ENCODE data around the gene UPP2. TPM values are rescaled to one million over a fixed set of nuclear protein-coding genes. Genes with fewer than 3 reads are reported as not detected.

Gene UPP2
- total RNA-seq (2021; ENCODE audit: unreplicated experiment), result not detected
- polyA plus RNA-seq (2012; ENCODE audit: insufficient read length), result not detected
- percentile 15 among the genes with signal in this experiment for Bru-seq, nascent RNA
- BruChase-seq, experiment 1, labeled RNA remaining after a 2-hour chase, result percentile 23 among the genes with signal in this experiment
- percentile 19 among the genes with signal in this experiment for BruChase-seq, experiment 2, labeled RNA remaining after a 6-hour chase
- long read RNA-seq, result 0 reads

DNA sequence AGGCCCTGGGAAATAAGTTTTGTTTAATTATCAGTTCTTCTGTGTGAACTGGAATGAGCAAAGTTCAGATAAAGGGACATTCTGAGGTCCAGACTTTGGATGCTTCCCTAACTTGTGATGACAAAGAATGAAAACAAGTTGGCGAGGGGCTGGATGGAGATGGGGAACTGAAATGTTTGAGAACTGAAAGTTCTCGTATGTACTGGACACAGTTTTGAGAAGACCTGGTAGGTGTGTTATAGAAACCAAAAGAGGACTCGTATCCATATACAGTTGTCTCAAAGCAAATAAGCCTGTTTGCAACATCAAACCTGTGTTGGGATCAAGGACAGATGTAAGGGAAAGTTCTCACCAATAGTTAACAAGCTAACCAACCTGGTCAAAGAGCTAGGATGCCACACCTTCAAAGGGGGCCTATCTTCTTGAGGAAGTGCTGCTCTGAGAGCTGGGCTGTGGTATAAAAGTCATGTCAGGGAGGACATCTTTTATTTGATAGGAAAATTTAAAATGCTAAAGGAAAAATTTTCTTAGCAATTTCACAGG, at the start of gene UPP2:
Gene UPP2 (plus strand): TSS at position 493 of the 543 bp plus-strand sequence. CDS start 188 bp downstream, outside the sequence.
- no peak within 1 kb of the TSS for H3K27ac ChIP-seq (ENCODE audit: low read length)
- peaks cover 4% of the 10 kb centered on the region; the same call in 1 of the 2 replicates for H3K27me3 ChIP-seq (ENCODE audit: control insufficient read depth, insufficient read depth, low read length)
- in situ Hi-C loops (cut with HindIII; ENCODE audit: low pct_unique_long_range_greater_than_20kb, low sequenced_read_pairs) (no loop called here), intact Hi-C loops (cut with micrococcal nuclease; ENCODE audit: unreplicated experiment) (no loop called here)
- no peaks in the 10 kb centered on the region for H3K4me1 ChIP-seq (ENCODE audit: control insufficient read depth, insufficient read depth, low read length)
- TF ChIP-seq CTCF (IDR thresholded peaks at IDR 0.05) (no peak), POLR2AphosphoS5 (IDR thresholded peaks at IDR 0.05; ENCODE audit: low read depth, low read length) (no peak), SIN3A (IDR thresholded peaks at IDR 0.05; ENCODE audit: borderline replicate concordance, insufficient read depth, low read depth, low read length) (no peak), TCF7L2 (IDR thresholded peaks at IDR 0.05; ENCODE audit: low read depth, low read length) (no peak), REST (IDR thresholded peaks at IDR 0.05; ENCODE audit: insufficient read depth in 1 of 2, low read depth in 2 of 2, low read length in 1 of 2) (no peak)
- DNase-seq (ENCODE audit: low read depth, low spot score) (no peak), ATAC-seq (no peak)
- ChIA-PET POLR2A (no interaction called here), CTCF (no interaction called here)
- BruUV-seq (replicated peaks), result no TSS peak
- no peaks in the 10 kb centered on the region for H3K36me3 ChIP-seq (ENCODE audit: control insufficient read depth, insufficient read depth, low read length)
- no peaks in the 10 kb centered on the region for H3K9me3 ChIP-seq (ENCODE audit: control insufficient read depth, insufficient read depth, low read depth, low read length)
- H3K4me3 ChIP-seq (ENCODE audit: low read depth in 2 of 2, low read length in 2 of 2), result no peak within 1 kb of the TSS

- Histone ChIP-seq H3K27ac (ENCODE audit: low read length) (no peak overlapping the region), H3K4me3 (ENCODE audit: low read depth in 2 of 2, low read length in 2 of 2) (no peak overlapping the region), H3K4me1 (ENCODE audit: control insufficient read depth, insufficient read depth, low read length) (no peaks in the 10 kb centered on the region), H3K9me3 (ENCODE audit: control insufficient read depth, insufficient read depth, low read depth, low read length) (no peaks in the 10 kb centered on the region), H3K27me3 (ENCODE audit: control insufficient read depth, insufficient read depth, low read length) (no peaks in the 10 kb centered on the region), H3K36me3 (ENCODE audit: control insufficient read depth, insufficient read depth, low read length) (no peaks in the 10 kb centered on the region; the same call in 1 of the 2 replicates)
- BruUV-seq (replicated peaks), result no TSS peak
- ChIA-PET CTCF (no interaction called here), POLR2A (no interaction called here)
- TF ChIP-seq CTCF (IDR thresholded peaks at IDR 0.05) (no peak), POLR2AphosphoS5 (IDR thresholded peaks at IDR 0.05; ENCODE audit: low read depth, low read length) (no peak), TCF7L2 (IDR thresholded peaks at IDR 0.05; ENCODE audit: low read depth, low read length) (no peak), REST (IDR thresholded peaks at IDR 0.05; ENCODE audit: insufficient read depth in 1 of 2, low read depth in 2 of 2, low read length in 1 of 2) (no peak), SIN3A (IDR thresholded peaks at IDR 0.05; ENCODE audit: borderline replicate concordance, insufficient read depth, low read depth, low read length) (no peak)
- in situ Hi-C loops (cut with HindIII; ENCODE audit: low pct_unique_long_range_greater_than_20kb, low sequenced_read_pairs) (no loop called here), intact Hi-C loops (cut with micrococcal nuclease; ENCODE audit: unreplicated experiment) (no loop called here)
- ATAC-seq (no peak), DNase-seq (ENCODE audit: low read depth, low spot score) (no peak)
Observed at GRCh38 chr2:158052761-158053160, 48.9 kb upstream of the UPP2 start.
